ENCODE results near the gene SOX6. TPM values are rescaled to one million over a fixed set of nuclear protein-coding genes. Genes with fewer than 3 reads are reported as not detected.

The SOX6 gene
- total and polyA plus RNA-seq, 2 experiments from 2014 or later, result 0.03 to 0.66 TPM

DNA sequence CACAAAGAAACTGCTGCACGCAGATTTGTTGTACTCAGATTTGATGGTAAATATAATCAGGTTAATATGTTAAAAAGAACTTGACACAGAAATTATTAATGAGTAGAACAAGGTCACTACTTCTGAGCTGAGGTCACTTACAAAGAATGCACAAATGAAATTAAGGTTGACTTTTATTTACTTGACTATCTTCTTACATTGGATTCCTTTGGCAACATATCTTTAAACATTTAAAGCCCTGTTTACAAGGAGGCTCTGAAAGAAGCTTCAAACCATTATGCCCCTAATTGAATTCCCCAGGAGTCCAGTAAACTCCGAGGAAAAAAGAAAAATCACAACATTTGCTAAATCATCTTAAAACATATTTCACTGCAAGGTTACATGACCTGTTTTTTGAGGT lies 245.5 kb downstream of the SOX6 start:
- TF ChIP-seq, protein P1, sequence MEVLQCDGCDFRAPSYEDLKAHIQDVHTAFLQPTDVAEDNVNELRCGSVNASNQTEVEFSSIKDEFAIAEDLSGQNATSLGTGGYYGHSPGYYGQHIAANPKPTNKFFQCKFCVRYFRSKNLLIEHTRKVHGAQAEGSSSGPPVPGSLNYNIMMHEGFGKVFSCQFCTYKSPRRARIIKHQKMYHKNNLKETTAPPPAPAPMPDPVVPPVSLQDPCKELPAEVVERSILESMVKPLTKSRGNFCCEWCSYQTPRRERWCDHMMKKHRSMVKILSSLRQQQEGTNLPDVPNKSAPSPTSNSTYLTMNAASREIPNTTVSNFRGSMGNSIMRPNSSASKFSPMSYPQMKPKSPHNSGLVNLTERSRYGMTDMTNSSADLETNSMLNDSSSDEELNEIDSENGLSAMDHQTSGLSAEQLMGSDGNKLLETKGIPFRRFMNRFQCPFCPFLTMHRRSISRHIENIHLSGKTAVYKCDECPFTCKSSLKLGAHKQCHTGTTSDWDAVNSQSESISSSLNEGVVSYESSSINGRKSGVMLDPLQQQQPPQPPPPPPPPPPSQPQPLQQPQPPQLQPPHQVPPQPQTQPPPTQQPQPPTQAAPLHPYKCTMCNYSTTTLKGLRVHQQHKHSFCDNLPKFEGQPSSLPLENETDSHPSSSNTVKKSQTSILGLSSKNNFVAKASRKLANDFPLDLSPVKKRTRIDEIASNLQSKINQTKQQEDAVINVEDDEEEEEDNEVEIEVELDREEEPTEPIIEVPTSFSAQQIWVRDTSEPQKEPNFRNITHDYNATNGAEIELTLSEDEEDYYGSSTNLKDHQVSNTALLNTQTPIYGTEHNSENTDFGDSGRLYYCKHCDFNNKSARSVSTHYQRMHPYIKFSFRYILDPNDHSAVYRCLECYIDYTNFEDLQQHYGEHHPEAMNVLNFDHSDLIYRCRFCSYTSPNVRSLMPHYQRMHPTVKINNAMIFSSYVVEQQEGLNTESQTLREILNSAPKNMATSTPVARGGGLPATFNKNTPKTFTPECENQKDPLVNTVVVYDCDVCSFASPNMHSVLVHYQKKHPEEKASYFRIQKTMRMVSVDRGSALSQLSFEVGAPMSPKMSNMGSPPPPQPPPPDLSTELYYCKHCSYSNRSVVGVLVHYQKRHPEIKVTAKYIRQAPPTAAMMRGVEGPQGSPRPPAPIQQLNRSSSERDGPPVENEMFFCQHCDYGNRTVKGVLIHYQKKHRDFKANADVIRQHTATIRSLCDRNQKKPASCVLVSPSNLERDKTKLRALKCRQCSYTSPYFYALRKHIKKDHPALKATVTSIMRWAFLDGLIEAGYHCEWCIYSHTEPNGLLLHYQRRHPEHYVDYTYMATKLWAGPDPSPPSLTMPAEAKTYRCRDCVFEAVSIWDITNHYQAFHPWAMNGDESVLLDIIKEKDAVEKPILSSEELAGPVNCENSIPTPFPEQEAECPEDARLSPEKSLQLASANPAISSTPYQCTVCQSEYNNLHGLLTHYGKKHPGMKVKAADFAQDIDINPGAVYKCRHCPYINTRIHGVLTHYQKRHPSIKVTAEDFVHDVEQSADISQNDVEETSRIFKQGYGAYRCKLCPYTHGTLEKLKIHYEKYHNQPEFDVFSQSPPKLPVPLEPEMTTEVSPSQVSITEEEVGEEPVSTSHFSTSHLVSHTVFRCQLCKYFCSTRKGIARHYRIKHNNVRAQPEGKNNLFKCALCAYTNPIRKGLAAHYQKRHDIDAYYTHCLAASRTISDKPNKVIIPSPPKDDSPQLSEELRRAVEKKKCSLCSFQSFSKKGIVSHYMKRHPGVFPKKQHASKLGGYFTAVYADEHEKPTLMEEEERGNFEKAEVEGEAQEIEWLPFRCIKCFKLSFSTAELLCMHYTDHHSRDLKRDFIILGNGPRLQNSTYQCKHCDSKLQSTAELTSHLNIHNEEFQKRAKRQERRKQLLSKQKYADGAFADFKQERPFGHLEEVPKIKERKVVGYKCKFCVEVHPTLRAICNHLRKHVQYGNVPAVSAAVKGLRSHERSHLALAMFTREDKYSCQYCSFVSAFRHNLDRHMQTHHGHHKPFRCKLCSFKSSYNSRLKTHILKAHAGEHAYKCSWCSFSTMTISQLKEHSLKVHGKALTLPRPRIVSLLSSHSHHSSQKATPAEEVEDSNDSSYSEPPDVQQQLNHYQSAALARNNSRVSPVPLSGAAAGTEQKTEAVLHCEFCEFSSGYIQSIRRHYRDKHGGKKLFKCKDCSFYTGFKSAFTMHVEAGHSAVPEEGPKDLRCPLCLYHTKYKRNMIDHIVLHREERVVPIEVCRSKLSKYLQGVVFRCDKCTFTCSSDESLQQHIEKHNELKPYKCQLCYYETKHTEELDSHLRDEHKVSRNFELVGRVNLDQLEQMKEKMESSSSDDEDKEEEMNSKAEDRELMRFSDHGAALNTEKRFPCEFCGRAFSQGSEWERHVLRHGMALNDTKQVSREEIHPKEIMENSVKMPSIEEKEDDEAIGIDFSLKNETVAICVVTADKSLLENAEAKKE (CRISPR knock-in tag; IDR thresholded peaks at IDR 0.05), result no peak
- TF ChIP-seq, protein P2, sequence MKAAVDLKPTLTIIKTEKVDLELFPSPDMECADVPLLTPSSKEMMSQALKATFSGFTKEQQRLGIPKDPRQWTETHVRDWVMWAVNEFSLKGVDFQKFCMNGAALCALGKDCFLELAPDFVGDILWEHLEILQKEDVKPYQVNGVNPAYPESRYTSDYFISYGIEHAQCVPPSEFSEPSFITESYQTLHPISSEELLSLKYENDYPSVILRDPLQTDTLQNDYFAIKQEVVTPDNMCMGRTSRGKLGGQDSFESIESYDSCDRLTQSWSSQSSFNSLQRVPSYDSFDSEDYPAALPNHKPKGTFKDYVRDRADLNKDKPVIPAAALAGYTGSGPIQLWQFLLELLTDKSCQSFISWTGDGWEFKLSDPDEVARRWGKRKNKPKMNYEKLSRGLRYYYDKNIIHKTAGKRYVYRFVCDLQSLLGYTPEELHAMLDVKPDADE (IDR thresholded peaks at IDR 0.05), result no peak
- TF ChIP-seq EZH2phosphoT487 (IDR thresholded peaks at IDR 0.05; ENCODE audit: unreplicated experiment) (no peak), ZNF114 (CRISPR knock-in tag; IDR thresholded peaks at IDR 0.05) (no peak), EZH2 (IDR thresholded peaks at IDR 0.05; ENCODE audit: low read depth, unreplicated experiment) (no peak), ZNF331 (CRISPR knock-in tag; IDR thresholded peaks at IDR 0.05; ENCODE audit: low read depth) (no peak), CREB1 (CRISPR knock-in tag; IDR thresholded peaks at IDR 0.05; ENCODE audit: low read depth) (no peak), POLR2AphosphoS5 (IDR thresholded peaks at IDR 0.05; ENCODE audit: low read depth) (no peak)
- no peak overlapping the region for H3K4me3 ChIP-seq
- H3K4me1 Mint-ChIP-seq, result peaks cover 25% of the 10 kb centered on the region

More for the DNA sequence above, 245.5 kb downstream of the SOX6 start:
- no peaks in the 10 kb centered on the region for H3K79me2 ChIP-seq (replicated peaks; ENCODE audit: insufficient read depth)
- H3K27me3 Mint-ChIP-seq (ENCODE audit: insufficient read depth, low read depth, poor library complexity), result no peaks in the 10 kb centered on the region
- no peak overlapping the region for H2AFZ ChIP-seq
- no peaks in the 10 kb centered on the region for H3K36me3 Mint-ChIP-seq (ENCODE audit: low read depth)
- peaks cover 5% of the 10 kb centered on the region; the same call in 1 of the 3 replicates for H3K9me3 Mint-ChIP-seq
- H3K36me3 ChIP-seq (ENCODE audit: insufficient read depth), result no peaks in the 10 kb centered on the region
- H3K4me3 Mint-ChIP-seq, result no peak overlapping the region
- H3F3A ChIP-seq (replicated peaks; ENCODE audit: low read depth), result no peaks in the 10 kb centered on the region
- ATAC-seq, result no peak
- no peaks in the 10 kb centered on the region for H3K27me3 ChIP-seq (ENCODE audit: insufficient read depth)
- H3K9me2 ChIP-seq (ENCODE audit: insufficient read depth), result no peaks in the 10 kb centered on the region
- H3K27ac Mint-ChIP-seq, result peak overlapping the region; percentile 34; the same call in 1 of the 2 replicates
- DNase-seq (ENCODE audit: low spot score), result peak; percentile 5
- H3K27ac ChIP-seq (ENCODE audit: low read depth), result no peak overlapping the region
- H3K4me2 ChIP-seq, result no peak overlapping the region
- no peaks in the 10 kb centered on the region for H4K20me1 ChIP-seq (replicated peaks; ENCODE audit: insufficient read depth)
- peaks cover 21% of the 10 kb centered on the region; the same call in 1 of the 2 replicates for H3K4me1 ChIP-seq (ENCODE audit: insufficient read depth)

Data from GM23338 (cell line).